Esophagus muscularis mucosa (tissue), 3 donors: Measurements from ENCODE around the gene PRND.

Experiments used
- POLR2AphosphoS5 ChIP-seq, 2 donors: sonication (generic); formaldehyde crosslinking; IDR thresholded peaks; one replicate each; pipeline ENCODE4 v1.6.1; 2017; ENCODE audit warnings: antibody characterized with exemption in 2 of 2
- TF ChIP-seq, protein P1 (sequence below), 3 experiments: fragments of 200-600 bp in 2 of 3; fragments of 450-650 bp in 1 of 3; sonication (generic) in 2 of 3; IDR thresholded peaks; one replicate each; pipeline ENCODE4 v1.5.1; 2017 to 2019; ENCODE audit warnings: antibody characterized with exemption in 3 of 3, mild to moderate bottlenecking in 2 of 3, moderate library complexity in 1 of 3

DNA sequence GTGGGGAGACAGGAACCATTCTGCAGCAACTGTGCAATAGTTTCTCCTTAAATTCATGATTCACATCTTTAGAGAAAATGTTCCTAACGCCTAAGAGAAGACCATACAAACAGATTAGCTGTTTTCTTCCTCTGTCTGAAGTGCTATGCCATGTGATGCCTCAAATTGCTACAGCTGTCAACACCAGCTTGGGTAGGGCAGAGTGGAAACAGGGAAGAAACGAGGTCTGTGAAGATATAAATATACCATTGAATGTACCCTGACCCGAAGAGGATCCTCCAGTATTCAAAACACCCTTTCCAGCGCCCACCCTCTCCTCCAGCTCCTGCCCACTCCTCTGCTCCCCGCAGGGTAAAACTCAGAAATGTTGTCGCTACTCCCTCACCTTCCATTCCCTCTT is 40.3 kb upstream of the PRND start:
- TF ChIP-seq, protein P1, sequence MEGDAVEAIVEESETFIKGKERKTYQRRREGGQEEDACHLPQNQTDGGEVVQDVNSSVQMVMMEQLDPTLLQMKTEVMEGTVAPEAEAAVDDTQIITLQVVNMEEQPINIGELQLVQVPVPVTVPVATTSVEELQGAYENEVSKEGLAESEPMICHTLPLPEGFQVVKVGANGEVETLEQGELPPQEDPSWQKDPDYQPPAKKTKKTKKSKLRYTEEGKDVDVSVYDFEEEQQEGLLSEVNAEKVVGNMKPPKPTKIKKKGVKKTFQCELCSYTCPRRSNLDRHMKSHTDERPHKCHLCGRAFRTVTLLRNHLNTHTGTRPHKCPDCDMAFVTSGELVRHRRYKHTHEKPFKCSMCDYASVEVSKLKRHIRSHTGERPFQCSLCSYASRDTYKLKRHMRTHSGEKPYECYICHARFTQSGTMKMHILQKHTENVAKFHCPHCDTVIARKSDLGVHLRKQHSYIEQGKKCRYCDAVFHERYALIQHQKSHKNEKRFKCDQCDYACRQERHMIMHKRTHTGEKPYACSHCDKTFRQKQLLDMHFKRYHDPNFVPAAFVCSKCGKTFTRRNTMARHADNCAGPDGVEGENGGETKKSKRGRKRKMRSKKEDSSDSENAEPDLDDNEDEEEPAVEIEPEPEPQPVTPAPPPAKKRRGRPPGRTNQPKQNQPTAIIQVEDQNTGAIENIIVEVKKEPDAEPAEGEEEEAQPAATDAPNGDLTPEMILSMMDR (IDR thresholded peaks at IDR 0.05): no peak
- no peak for TF ChIP-seq POLR2AphosphoS5 (IDR thresholded peaks at IDR 0.05)
